Motor neuron (in vitro differentiated cells): Measurements from ENCODE around the gene MIEN1. TPM values are rescaled to one million over a fixed set of nuclear protein-coding genes. Genes with fewer than 3 reads are reported as not detected.
A peak's percentile ranks its signal among the peaks of the same experiment; 100 is the strongest.

Experiments
- ATAC-seq, 8 experiments: fragments of 200-7000 bp; cut with Tn5 transposase; replicated peaks in 6 of 8; 2 replicates each; pipeline ENCODE4 v1.8.0; 2021; ENCODE audit warnings: mild to moderate bottlenecking in 8 of 8, moderate library complexity in 8 of 8
- H3K27ac ChIP-seq, 2 donors: fragments of 250-450 bp; sonication (Bioruptor Pico); 2 replicates each; pipeline ENCODE4 v1.9.0; 2021; ENCODE audit warnings: antibody characterized with exemption in 2 of 2, mild to moderate bottlenecking in 2 of 2, moderate library complexity in 1 of 2
- H3K4me1 ChIP-seq, 2 donors: fragments of 250-450 bp; sonication (Bioruptor Pico); replicated peaks in 1 of 2; 2 replicates each; pipeline ENCODE4 v1.6.1; 2021; ENCODE audit warnings: antibody characterized with exemption in 2 of 2, mild to moderate bottlenecking in 2 of 2, moderate library complexity in 1 of 2
- H3K4me3 ChIP-seq, 5 donors: fragments of 250-450 bp; sonication (Bioruptor Pico); 2 replicates each; pipeline ENCODE4 v1.9.0; 2021; ENCODE audit warnings: antibody characterized with exemption in 5 of 5, mild to moderate bottlenecking in 5 of 5, moderate library complexity in 4 of 5
- WGBS, 10 experiments: fragments of 450-650 bp; shearing (Covaris generic); methylation state at CpG; one replicate each; pipeline ENCODE4 v1.0.0; 2022; 5-methylcytosine and 5-hydroxymethylcytosine counted together
- in situ Hi-C, 9 experiments: fragments of 400-800 bp; cut with MboI; loops; one replicate each; pipeline ENCODE4 v1.15.0; 2021; ENCODE audit warnings: low sequenced_read_pairs in 9 of 9, low pct_unique_long_range_greater_than_20kb in 2 of 9; ENCODE audit not compliant: unreplicated experiment in 9 of 9
- total RNA-seq, 8 experiments: library from RNA; unstranded; fragments of 300-600 nt; gene quantifications; 2 replicates each; pipeline versions ENCODE4 v1.2.3 to v1.2.4, GENCODE V29; 2022

MIEN1 gene
- total RNA-seq, 8 experiments from 2014 or later: 27.2 to 59.3 (median 40.5) TPM

DNA sequence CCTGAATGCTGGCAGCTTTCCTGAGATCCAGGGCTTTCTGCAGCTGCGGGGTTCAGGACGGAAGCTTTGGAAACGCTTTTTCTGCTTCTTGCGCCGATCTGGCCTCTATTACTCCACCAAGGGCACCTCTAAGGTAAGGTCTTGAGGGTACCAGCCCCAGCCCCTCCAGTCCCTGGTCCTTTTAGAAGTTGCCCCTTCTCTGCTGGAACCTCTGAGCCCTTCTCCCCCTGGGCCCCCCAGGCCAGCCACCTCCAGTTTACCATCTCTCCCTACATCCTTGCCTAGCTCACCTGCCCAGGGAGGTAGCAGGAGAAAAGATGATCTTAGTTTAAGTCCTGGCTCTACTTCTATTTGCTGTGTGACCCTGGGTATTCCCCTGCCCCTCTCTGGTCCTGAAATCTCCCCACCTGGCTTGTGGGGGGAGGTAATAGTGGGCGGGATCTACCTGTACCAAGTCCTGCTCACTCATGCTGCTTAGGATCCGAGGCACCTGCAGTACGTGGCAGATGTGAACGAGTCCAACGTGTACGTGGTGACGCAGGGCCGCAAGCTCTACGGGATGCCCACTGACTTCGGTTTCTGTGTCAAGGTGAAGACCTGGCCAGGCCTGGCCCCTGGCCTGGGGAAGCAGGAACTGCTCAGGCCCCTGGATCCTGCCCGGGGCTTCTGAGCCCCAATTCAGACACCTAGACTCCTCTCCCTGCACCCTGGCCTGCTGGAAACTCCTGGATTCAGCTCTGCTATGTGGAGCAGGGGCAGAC is 13.9 kb upstream of the MIEN1 start:
- Histone ChIP-seq H3K4me3 (no peak overlapping the region), H3K4me1 (peaks cover 3 to 15% of the 10 kb centered on the region in 2 donors), H3K27ac (no peak overlapping the region)
- in situ Hi-C loops: loop anchor here in 1 of 9 experiments (25.0 kb wide), 1 partner anchor 132 kb away; the partner anchor contains the start of gene NEUROD2
- ATAC-seq: no peak
- WGBS, 10 experiments: 40 to 100% (median 80%) methylated on average over 1 to 8 of the region's 16 CpGs; no CpG with 5 or more reads in 3 of the 10 experiments

DNA sequence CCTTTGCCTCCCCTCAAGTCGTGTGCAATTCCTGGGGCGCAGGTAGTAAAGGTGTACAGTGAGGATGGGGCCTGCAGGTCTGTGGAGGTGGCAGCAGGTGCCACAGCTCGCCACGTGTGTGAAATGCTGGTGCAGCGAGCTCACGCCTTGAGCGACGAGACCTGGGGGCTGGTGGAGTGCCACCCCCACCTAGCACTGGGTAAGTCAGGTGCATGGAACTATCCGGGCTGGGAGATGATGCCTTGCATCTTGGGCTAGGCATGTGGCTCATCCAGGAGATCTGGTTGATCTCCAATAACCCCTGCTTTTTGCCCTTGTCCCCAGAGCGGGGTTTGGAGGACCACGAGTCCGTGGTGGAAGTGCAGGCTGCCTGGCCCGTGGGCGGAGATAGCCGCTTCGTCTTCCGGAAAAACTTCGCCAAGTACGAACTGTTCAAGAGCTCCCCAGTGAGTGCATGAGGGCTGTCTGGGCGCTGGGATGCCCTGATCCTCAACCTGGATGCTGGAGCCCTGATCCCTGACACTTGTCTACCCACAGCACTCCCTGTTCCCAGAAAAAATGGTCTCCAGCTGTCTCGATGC is 12.6 kb upstream of the MIEN1 start:
- H3K4me1 ChIP-seq: peaks cover 8 to 24% of the 10 kb centered on the region in 2 donors
- H3K4me3 ChIP-seq: no peak overlapping the region
- H3K27ac ChIP-seq: no peak overlapping the region
- in situ Hi-C loops: loop anchor here in 1 of 9 experiments (25.0 kb wide), 1 partner anchor 131 kb away; the partner anchor contains the start of gene NEUROD2
- ATAC-seq: no peak
- whole genome bisulfite sequencing, 10 experiments: 40 to 89% (median 77%) methylated on average over 1 to 14 of the region's 21 CpGs; no CpG with 5 or more reads in 5 of the 10 experiments

DNA sequence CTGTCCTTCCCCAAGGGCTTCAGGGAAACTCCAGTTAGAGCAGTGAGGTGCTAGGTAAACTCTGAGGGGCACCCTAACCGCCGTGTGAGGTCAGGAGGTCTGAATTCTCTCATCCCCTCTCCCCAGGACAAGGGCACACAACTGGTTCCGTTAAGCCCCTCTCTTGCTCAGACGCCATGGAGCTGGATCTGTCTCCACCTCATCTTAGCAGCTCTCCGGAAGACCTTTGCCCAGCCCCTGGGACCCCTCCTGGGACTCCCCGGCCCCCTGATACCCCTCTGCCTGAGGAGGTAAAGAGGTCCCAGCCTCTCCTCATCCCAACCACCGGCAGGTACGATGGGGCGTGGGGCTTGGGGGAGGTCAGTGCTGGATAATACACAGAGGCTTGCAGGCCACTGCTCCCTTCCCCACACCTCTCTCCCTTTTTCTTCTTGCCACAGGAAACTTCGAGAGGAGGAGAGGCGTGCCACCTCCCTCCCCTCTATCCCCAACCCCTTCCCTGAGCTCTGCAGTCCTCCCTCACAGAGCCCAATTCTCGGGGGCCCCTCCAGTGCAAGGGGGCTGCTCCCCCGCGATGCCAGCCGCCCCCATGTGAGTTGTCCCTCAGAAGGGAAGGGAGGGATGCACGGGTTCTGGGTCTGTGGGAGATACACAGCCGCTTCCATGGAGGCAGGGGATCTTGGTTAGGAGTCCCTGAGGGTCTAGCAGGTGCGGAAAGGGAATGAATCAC is 12.0 kb upstream of the MIEN1 start:
- Histone ChIP-seq H3K4me1 (peaks cover 8 to 24% of the 10 kb centered on the region in 2 donors), H3K27ac (no peak overlapping the region), H3K4me3 (no peak overlapping the region)
- in situ Hi-C loops: loop anchor here in 1 of 9 experiments (25.0 kb wide), 1 partner anchor 130 kb away; the partner anchor contains the start of gene NEUROD2
- 40 to 90% methylated on average over 1 to 2 of the region's 18 CpGs; no CpG with 5 or more reads in 8 of the 10 experiments for WGBS, 10 experiments
- no peak for ATAC-seq

DNA sequence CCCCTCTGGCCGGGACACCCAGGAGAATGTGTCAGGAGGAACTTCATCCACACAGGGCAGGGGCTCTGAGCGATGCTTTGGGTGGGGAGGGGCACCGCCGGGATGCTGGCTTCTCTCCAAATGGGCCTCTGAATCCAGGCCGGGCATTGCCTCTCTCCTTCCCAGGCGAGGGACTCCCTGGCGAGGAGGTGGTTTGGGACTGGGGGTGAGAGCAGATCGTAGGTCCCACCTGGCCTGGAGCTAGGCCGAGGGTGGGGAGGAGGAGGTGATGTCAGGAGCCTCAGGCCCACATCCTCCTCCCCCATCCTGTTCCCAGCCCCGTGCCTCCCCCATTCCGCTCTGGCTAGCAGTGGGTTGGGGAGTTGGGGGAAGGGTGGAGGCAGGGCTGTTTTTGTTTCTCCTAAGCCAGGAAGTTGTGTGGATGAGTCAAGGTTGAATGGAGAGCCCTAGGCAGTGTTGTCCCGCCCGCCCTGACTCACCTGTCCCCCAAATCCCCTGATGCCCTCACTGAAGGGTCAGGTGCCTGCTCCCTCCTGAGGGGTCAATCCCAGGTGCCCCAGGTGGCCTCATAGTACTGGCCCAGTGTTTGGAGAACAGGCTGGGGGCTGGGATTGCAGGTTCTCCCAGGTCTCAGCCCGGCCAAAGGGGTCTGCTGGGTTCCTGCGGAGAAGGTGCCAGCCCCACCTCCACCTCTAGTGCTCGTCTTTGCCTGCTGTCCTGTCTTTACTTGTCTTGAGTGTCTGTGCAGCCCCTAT is 10.2 kb upstream of the MIEN1 start:
- no peak overlapping the region for H3K4me3 ChIP-seq
- H3K27ac ChIP-seq: no peak overlapping the region
- peaks cover 8 to 24% of the 10 kb centered on the region in 2 donors for H3K4me1 ChIP-seq
- 60 to 100% methylated on average over 1 to 2 of the region's 16 CpGs; no CpG with 5 or more reads in 8 of the 10 experiments for WGBS, 10 experiments
- peak in 2 of 8 experiments; percentile 28 to 49 for ATAC-seq
- in situ Hi-C loops: loop anchor here in 1 of 9 experiments (25.0 kb wide), 1 partner anchor 128 kb away; the partner anchor contains the start of gene NEUROD2

DNA sequence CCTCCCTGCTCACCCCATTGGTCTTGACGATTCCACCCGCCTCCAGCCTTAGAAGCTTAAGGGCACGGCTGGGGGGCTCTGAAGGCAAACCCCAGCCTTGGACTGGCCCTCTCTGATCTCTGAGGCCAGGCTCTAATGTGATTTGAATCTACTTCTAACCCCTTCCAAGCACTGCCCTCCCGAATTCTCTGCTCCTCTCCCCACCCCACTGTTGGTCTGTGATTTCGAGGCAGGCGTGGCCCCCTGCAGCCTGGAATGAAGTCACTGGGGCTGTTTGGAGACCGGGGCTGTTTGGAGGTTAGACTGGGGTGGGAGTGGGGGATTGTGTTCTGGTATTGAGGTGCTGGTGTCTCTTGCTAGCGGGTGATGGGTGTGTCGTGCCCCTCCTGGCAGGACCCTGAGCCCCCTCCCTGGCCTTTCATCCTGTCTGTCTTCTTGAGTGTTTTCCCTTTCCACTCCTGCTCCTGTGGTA is 9.6 kb upstream of the MIEN1 start:
- whole genome bisulfite sequencing, 10 experiments: 59 to 80% methylated on average over 1 to 3 of the region's 9 CpGs; no CpG with 5 or more reads in 8 of the 10 experiments
- H3K4me3 ChIP-seq: no peak overlapping the region
- peak in 2 of 8 experiments; percentile 16 to 33 for ATAC-seq
- no peak overlapping the region for H3K27ac ChIP-seq
- in situ Hi-C loops: loop anchor here in 1 of 9 experiments (25.0 kb wide), 1 partner anchor 128 kb away; the partner anchor contains the start of gene NEUROD2
- H3K4me1 ChIP-seq: peaks cover 8 to 24% of the 10 kb centered on the region in 2 donors

DNA sequence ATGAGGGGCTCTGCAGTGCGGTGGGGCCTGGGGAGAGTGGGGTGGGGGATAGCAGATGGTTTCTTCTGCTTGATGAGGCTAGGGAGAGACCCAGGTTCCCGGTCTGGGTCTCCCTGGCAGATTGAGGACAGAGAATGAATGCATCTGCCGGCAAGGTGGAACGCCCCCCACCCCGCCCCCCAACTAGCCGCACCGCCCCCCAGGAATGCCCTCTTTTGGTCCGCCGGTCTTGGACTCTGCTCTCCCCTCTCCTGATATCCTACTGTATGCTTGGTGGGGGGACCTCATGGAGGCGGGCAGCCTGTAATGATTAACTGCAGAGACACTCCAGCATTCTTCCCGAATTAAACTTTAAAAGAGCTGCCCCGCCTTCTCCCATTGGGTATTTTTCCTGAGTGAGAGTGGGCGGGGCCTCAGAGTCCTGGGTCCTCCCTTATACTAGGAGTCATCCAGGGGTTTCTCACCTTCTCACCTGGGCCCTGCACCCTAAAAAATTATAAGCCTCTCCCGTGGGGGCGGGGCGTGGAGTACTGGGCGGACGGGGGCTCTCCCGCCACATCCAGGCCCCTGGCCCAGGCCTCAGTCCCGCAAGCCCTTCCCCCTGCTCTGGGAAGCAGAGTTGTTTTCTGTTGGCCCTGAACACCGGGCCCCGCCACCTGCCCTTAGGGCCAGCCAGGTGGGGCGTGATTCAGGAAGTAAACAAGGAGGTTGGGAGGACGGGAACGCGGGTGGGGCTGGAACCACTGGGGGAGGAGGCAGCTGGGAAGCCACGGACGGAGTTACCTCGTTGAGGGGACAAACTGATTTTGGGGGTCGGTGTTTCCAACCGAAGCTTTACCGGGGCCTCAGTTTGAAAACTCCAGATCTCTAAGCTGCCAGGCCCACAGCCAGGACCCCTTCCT is 8.9 kb upstream of the MIEN1 start:
- peaks cover 8 to 24% of the 10 kb centered on the region in 2 donors for H3K4me1 ChIP-seq
- no peak overlapping the region for H3K4me3 ChIP-seq
- H3K27ac ChIP-seq: no peak overlapping the region
- in situ Hi-C loops: loop anchor here in 1 of 9 experiments (25.0 kb wide), 1 partner anchor 127 kb away; the partner anchor contains the start of gene NEUROD2
- 4 to 20% methylated on average over 1 to 5 of the region's 32 CpGs; no CpG with 5 or more reads in 8 of the 10 experiments for WGBS, 10 experiments
- ATAC-seq: peak; percentile 9 to 72 (median 40)

DNA sequence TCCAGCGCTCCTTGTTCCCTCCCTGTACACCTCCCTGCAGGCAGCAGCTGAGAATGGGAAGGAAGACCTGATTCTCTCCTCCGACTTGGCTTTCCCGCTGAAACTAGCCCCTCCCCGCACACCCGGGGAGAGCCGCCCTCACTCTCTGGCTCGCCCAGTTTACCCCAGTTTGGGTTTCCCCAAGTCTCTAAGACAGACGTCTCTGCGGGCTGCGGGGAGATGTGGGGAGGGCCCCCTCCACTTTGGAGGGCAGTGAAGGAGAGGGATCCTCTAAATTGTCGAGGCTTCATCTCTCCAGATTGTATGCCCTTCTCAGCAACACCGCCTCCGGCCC is 8.2 kb upstream of the MIEN1 start:
- peak in 6 of 8 experiments; percentile 26 to 44 (median 35) for ATAC-seq
- Histone ChIP-seq H3K27ac (no peak overlapping the region), H3K4me3 (no peak overlapping the region), H3K4me1 (peaks cover 8 to 24% of the 10 kb centered on the region in 2 donors)
- WGBS, 10 experiments: no CpG with 5 or more reads among the region's 13 CpGs
- in situ Hi-C loops: loop anchor here in 1 of 9 experiments (25.0 kb wide), 1 partner anchor 126 kb away; the partner anchor contains the start of gene NEUROD2

DNA sequence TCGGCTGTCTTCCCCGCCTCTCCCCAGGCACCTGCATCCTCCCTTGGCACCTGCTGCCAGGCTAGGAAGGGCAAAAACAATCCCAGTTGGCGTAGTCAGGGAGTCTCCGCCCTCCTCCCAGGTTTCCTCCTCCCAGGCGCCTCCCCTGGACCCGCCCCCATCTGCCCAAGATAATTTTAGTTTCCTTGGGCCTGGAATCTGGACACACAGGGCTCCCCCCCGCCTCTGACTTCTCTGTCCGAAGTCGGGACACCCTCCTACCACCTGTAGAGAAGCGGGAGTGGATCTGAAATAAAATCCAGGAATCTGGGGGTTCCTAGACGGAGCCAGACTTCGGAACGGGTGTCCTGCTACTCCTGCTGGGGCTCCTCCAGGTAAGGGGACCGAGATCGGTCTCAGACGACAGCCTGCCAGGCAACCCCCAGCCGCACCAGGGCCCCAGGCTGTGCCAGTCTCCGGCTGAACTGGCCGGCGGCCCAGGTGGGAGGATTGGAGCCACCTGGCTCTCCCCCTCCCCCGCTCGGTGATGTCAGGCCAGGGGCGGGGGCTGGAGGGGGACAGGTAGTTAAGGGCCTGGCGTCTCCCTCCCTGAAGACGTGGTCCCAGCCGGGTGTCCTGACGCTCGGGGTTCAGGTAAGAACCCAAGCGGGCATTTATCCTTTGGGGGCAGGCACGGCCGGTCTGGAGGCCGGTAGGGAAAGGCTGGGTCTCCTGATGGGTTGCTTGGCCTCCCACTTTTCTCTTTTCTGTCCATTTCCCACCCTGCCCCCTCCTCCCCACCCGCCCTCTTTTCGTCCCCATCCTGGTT is 7.6 kb upstream of the MIEN1 start, which contains the start of gene GRB7:
Gene GRB7 (plus strand): TSS at position 179 of the 808 bp plus-strand sequence. CDS start 4,364 bp downstream, outside the sequence.
- in situ Hi-C loops: loop anchor here in 1 of 9 experiments (25.0 kb wide), 1 partner anchor 126 kb away; the partner anchor contains the start of gene NEUROD2
- ATAC-seq: peak in 1 of 8 experiments; percentile 46
- 0 to 61% methylated on average over 1 to 3 of the region's 34 CpGs; no CpG with 5 or more reads in 8 of the 10 experiments for WGBS, 10 experiments
- Histone ChIP-seq H3K4me3 (no peak within 1 kb of the TSS), H3K27ac (no peak within 1 kb of the TSS), H3K4me1 (peaks cover 8 to 24% of the 10 kb centered on the region in 2 donors)

DNA sequence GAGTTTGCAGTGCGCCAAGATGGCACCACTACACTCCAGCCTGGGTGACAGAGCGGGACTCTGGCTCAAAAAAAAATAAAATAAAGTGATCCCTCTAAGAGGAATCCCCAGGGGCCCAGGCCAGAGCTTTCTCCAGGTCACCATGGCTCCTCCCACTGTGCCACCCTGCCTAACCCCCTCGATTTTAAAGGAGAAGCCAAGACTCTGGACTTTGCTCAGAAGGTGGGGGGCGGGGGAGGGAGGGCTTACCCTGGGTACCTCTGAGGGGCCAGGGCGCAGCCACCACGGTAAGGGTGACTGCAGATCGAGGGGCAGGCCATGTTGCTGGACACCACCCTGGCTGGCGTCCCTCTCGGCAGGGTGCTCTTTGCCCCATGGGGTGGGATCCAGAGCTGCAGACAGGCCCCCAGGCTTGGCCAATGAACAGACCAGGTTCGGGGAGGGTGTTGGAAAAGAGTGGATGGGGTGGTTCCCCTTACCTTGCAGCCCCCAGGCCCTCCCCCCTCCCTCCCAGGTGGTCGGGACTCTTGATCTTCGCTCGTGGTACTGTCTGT is 7.0 kb upstream of the MIEN1 start:
- in situ Hi-C loops: loop anchor here in 1 of 9 experiments (25.0 kb wide), 1 partner anchor 125 kb away; the partner anchor contains the start of gene NEUROD2
- Histone ChIP-seq H3K27ac (no peak overlapping the region), H3K4me1 (peaks cover 8 to 24% of the 10 kb centered on the region in 2 donors), H3K4me3 (no peak overlapping the region)
- WGBS, 10 experiments: 80 to 100% (median 83%) methylated on average over 1 to 2 of the region's 13 CpGs; no CpG with 5 or more reads in 7 of the 10 experiments
- ATAC-seq: no peak
